Testis (tissue), 2 donors: Measurements from ENCODE around the gene CAMTA2.

Source experiments
- POLR2A ChIP-seq: fragments of 450-650 bp; IDR thresholded peaks from one replicate; pipeline ENCODE4 v1.6.1; 2017; ENCODE audit warnings: antibody characterized with exemption, mild to moderate bottlenecking, moderate library complexity
- TF ChIP-seq, protein P1 (sequence below), 3 experiments: fragments of 450-650 bp in 2 of 3; fragments of 200-600 bp in 1 of 3; sonication (generic) in 1 of 3; IDR thresholded peaks; one replicate each; pipeline ENCODE4 v1.5.1; 2016 to 2019; ENCODE audit warnings: antibody characterized with exemption in 3 of 3, mild to moderate bottlenecking in 2 of 3, moderate library complexity in 1 of 3

DNA sequence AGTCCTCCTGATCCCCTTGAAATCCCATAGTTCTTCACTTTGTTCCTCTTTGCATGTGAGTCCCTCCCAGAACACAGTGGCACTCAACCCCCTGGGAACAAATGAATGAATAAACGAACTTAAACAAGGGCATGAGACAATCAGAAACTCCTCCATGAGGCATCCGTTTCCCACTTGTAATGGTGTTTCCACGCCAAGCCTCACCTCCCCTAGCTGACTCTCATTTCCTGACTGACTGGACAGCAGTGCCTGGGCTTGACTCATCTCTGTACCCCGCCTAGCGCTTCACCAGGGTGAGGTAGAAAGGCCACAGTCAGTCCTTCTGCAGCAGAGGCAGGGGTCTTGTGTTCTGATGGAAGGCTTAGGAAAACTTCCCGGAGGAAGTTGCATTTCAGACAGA lies 24.5 kb upstream of the CAMTA2 start:
- TF ChIP-seq, protein P1, sequence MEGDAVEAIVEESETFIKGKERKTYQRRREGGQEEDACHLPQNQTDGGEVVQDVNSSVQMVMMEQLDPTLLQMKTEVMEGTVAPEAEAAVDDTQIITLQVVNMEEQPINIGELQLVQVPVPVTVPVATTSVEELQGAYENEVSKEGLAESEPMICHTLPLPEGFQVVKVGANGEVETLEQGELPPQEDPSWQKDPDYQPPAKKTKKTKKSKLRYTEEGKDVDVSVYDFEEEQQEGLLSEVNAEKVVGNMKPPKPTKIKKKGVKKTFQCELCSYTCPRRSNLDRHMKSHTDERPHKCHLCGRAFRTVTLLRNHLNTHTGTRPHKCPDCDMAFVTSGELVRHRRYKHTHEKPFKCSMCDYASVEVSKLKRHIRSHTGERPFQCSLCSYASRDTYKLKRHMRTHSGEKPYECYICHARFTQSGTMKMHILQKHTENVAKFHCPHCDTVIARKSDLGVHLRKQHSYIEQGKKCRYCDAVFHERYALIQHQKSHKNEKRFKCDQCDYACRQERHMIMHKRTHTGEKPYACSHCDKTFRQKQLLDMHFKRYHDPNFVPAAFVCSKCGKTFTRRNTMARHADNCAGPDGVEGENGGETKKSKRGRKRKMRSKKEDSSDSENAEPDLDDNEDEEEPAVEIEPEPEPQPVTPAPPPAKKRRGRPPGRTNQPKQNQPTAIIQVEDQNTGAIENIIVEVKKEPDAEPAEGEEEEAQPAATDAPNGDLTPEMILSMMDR (IDR thresholded peaks at IDR 0.05), result no peak
- no peak for TF ChIP-seq POLR2A
